Peyer's patch (tissue), 4 donors: ENCODE results near the gene MEGF6. TPM values are rescaled to one million over a fixed set of nuclear protein-coding genes. Genes with fewer than 3 reads are reported as not detected.

ENCODE experiments used
- DNase-seq, 3 donors: peaks; one replicate each; pipeline ENCODE4 v3.0.0-alpha.2; 2017 to 2019
- H3K27ac ChIP-seq, 4 donors: fragments of 200-600 bp; sonication (generic); one replicate each; pipeline ENCODE4 v1.5.1; 2016 to 2019
- H3K27me3 ChIP-seq, 2 donors: fragments of 200-600 bp; sonication (generic); one replicate each; pipeline ENCODE4 v1.5.1; 2019
- H3K36me3 ChIP-seq, 3 donors: fragments of 200-600 bp; sonication (generic); one replicate each; pipeline ENCODE4 v1.5.1; 2016 to 2019
- H3K4me1 ChIP-seq, 4 donors: fragments of 200-600 bp; sonication (generic); one replicate each; pipeline ENCODE4 v1.5.1; 2016 to 2019
- H3K4me3 ChIP-seq, 4 donors: fragments of 200-600 bp; sonication (generic); 1 replicate in 3 of 4; 2 replicates in 1 of 4; pipeline ENCODE4 v1.5.1; 2016 to 2019; ENCODE audit warnings: mild to moderate bottlenecking in 1 of 4
- H3K9me3 ChIP-seq, 4 donors: fragments of 200-600 bp; sonication (generic); one replicate each; pipeline ENCODE4 v1.5.1; 2016 to 2019; ENCODE audit warnings: mild to moderate bottlenecking in 1 of 4
- CTCF ChIP-seq, 6 experiments: fragments of 450-650 bp in 4 of 6; fragments of 200-600 bp in 2 of 6; sonication (generic) in 1 of 6; IDR thresholded peaks; one replicate each; pipeline ENCODE4 v1.5.1; 2017 to 2019; ENCODE audit warnings: antibody characterized with exemption in 6 of 6, mild to moderate bottlenecking in 3 of 6, moderate library complexity in 1 of 6
- POLR2A ChIP-seq, 2 donors: fragments of 450-650 bp; IDR thresholded peaks; one replicate each; pipeline ENCODE4 v1.5.1; 2017; ENCODE audit warnings: antibody characterized with exemption in 2 of 2, mild to moderate bottlenecking in 2 of 2, moderate library complexity in 2 of 2
- total RNA-seq, 4 donors: library from RNA; depleted of rRNA; stranded (reverse); fragments of >200 nt; gene quantifications; one replicate each; pipeline ENCODE4 v1.1.0, GENCODE V29; 2016

MEGF6 gene
- total RNA-seq, 4 donors from 2014 or later = 2.5 to 61.1 (median 11.1) TPM

DNA sequence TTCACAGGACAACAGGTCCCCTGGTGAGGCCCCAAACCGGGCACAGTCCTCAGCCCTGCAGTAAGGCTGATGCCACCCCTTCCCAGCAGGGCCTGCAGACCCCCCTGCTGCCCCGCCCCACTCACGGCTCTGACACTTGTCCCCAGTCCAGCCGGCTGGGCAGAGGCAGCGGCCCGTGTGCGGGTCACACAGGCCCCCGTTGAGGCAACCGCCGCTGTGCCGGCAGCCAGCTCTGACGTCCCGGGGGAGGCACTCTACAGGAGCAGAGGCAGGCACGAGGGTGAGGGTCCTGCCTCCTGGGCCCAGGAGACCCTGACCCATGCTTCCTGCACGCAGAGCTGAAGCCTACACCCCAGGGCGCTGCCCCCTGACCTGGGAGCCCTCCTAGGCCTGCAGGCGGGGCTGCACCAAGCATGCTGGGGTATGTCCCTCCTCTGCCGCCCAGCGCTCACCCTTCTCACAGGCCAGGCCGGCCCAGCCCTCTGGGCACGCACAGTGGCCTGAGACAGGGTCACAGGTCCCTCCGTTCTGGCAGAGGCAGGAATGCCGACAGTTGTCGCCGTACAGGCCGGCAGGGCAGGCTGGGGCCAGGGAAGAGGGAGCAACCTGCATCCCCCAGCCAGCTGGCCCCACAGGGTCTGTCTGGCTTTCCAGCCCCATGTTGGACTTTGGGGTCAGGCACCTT, 112.9 kb downstream of the MEGF6 start:
- Histone ChIP-seq H3K4me1 (no peaks in the 10 kb centered on the region), H3K27ac (no peak overlapping the region), H3K36me3 (no peaks in the 10 kb centered on the region), H3K4me3 (no peak overlapping the region), H3K27me3 (no peaks in the 10 kb centered on the region), H3K9me3 (no peaks in the 10 kb centered on the region)
- no peak for DNase-seq
- TF ChIP-seq POLR2A (IDR thresholded peaks at IDR 0.05) (no peak), CTCF (IDR thresholded peaks at IDR 0.05) (no peak)

DNA sequence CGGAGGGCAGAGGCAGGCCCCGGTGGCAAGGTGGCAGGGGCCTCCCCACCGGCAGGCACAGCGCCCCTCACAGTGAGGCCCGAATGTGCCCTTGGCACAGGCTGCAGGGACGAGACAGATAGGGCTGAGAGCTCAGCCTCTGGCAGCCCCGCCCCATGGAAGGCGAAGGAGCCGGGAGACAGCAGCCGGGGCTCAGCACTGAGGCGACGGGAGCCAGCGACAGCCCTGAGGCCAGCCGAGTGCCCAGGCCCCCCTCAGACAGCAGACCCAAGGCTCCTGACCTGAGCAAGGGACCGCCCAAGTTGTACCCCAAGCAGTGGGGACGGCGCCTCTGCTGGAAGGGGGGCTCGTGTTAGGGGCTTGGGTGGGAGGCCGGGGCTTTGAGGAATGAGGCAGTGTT, 113.8 kb downstream of the MEGF6 start:
- Histone ChIP-seq H3K4me1 (no peaks in the 10 kb centered on the region), H3K4me3 (no peak overlapping the region), H3K9me3 (no peaks in the 10 kb centered on the region), H3K27me3 (no peaks in the 10 kb centered on the region), H3K27ac (no peak overlapping the region), H3K36me3 (no peaks in the 10 kb centered on the region)
- no peak for TF ChIP-seq POLR2A (IDR thresholded peaks at IDR 0.05)
- TF ChIP-seq CTCF (IDR thresholded peaks at IDR 0.05) = no peak
- no peak for DNase-seq

DNA sequence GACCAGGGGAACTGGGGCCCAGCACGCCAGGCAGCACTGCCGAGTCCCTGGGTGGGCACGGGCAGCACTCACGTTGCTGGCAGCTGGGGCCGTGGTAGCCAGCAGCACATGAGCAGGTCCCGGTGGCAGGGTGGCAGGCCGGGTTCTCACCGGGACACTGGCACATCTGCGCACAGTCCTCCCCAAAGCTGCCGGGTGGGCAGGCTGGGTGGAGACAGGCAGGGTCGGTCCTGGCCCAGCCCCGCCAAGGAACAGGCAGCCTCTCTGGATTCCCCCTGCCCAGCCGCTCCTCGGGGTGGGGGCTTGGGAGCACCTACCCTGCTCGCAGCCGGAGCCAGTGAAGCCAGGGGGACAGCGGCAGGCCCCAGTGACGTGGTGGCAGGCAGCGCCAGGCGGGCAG, 114.4 kb downstream of the MEGF6 start:
- DNase-seq = no peak
- H3K27me3 ChIP-seq = no peaks in the 10 kb centered on the region
- H3K27ac ChIP-seq = no peak overlapping the region
- no peak for TF ChIP-seq POLR2A (IDR thresholded peaks at IDR 0.05)
- no peak for TF ChIP-seq CTCF (IDR thresholded peaks at IDR 0.05)
- no peaks in the 10 kb centered on the region for H3K9me3 ChIP-seq
- H3K36me3 ChIP-seq = no peaks in the 10 kb centered on the region
- no peaks in the 10 kb centered on the region for H3K4me1 ChIP-seq
- H3K4me3 ChIP-seq = no peak overlapping the region

- TF ChIP-seq CTCF (IDR thresholded peaks at IDR 0.05) = no peak
- TF ChIP-seq POLR2A (IDR thresholded peaks at IDR 0.05) = no peak
- DNase-seq = no peak
- H3K27ac ChIP-seq = no peak overlapping the region
- H3K9me3 ChIP-seq = no peaks in the 10 kb centered on the region
- no peaks in the 10 kb centered on the region for H3K27me3 ChIP-seq
- H3K36me3 ChIP-seq = no peaks in the 10 kb centered on the region
- no peak overlapping the region for H3K4me3 ChIP-seq
- peaks cover 0 to 5% (median 2%) of the 10 kb centered on the region in 4 donors for H3K4me1 ChIP-seq
Observed at GRCh38 chr1:3495776-3496745, 115.2 kb downstream of the MEGF6 start.

- H3K27ac ChIP-seq = no peak overlapping the region
- no peaks in the 10 kb centered on the region for H3K27me3 ChIP-seq
- H3K4me1 ChIP-seq = peaks cover 0 to 5% (median 2%) of the 10 kb centered on the region in 4 donors
- no peak for DNase-seq
- TF ChIP-seq CTCF (IDR thresholded peaks at IDR 0.05) (no peak), POLR2A (IDR thresholded peaks at IDR 0.05) (no peak)
- H3K4me3 ChIP-seq = no peak overlapping the region
- no peaks in the 10 kb centered on the region for H3K9me3 ChIP-seq
- no peaks in the 10 kb centered on the region for H3K36me3 ChIP-seq
Observed at GRCh38 chr1:3494321-3495308, 116.7 kb downstream of the MEGF6 start.
